K562 (cell line): ENCODE data around the gene FIGNL1. TPM values are rescaled to one million over a fixed set of nuclear protein-coding genes. Genes with fewer than 3 reads are reported as not detected.

Source experiments
- CHD4 ChIP-seq: fragments of 200-600 bp; sonication (generic); IDR thresholded peaks from 3 replicates; pipeline ENCODE4 v1.6.1; 2012; ENCODE audit warnings: low read depth, mild to moderate bottlenecking, mixed read lengths, low read length, inconsistent platforms; ENCODE audit not compliant: insufficient read depth, insufficient replicate concordance, poor library complexity, severe bottlenecking
- ERF ChIP-seq: fragments of 450-650 bp; formaldehyde crosslinking; IDR thresholded peaks from 2 replicates; pipeline ENCODE4 v1.4.0; 2020; ENCODE audit warnings: mild to moderate bottlenecking, mixed read lengths
- ETV5 ChIP-seq: sonication (generic); formaldehyde crosslinking; IDR thresholded peaks from 2 replicates; pipeline ENCODE4 v1.4.0; 2020; ENCODE audit warnings: low read depth, mild to moderate bottlenecking, missing genetic modification reagents
- HDAC8 ChIP-seq: fragments of 450-650 bp; IDR thresholded peaks from 2 replicates; pipeline ENCODE4 v1.6.1; 2016; ENCODE audit warnings: mild to moderate bottlenecking, missing genetic modification characterization, moderate library complexity, missing compliant biosample characterization
- HLTF ChIP-seq: fragments of 450-650 bp; IDR thresholded peaks from 2 replicates; pipeline ENCODE4 v1.6.1; 2016
- NFXL1 ChIP-seq: fragments of 450-650 bp; formaldehyde crosslinking; IDR thresholded peaks from 2 replicates; pipeline ENCODE4 v1.4.0; 2021; ENCODE audit warnings: mild to moderate bottlenecking
- PRMT5 ChIP-seq: sonication (generic); formaldehyde crosslinking; IDR thresholded peaks from 2 replicates; pipeline ENCODE4 v1.5.0; 2020; ENCODE audit warnings: missing genetic modification reagents
- SMAD2 ChIP-seq: fragments of 150-350 bp; IDR thresholded peaks from 2 replicates; pipeline ENCODE4 v1.6.1; 2014; ENCODE audit warnings: low read depth, mild to moderate bottlenecking, low read length
- SMARCE1 ChIP-seq: fragments of 450-650 bp; IDR thresholded peaks from 2 replicates; pipeline ENCODE4 v1.7.1; 2016; ENCODE audit warnings: mild to moderate bottlenecking
- SNIP1 ChIP-seq: fragments of 450-650 bp; IDR thresholded peaks from 2 replicates; pipeline ENCODE4 v1.7.1; 2017; ENCODE audit warnings: low read depth, mild to moderate bottlenecking
- TCF7 ChIP-seq: sonication (generic); IDR thresholded peaks from 2 replicates; pipeline ENCODE4 v1.6.1; 2016; ENCODE audit warnings: antibody characterized with exemption, borderline replicate concordance
- TCF7L2 ChIP-seq: fragments of 150-350 bp; IDR thresholded peaks from 2 replicates; pipeline ENCODE4 v1.6.1; 2016; ENCODE audit warnings: low read depth, mild to moderate bottlenecking, low read length, moderate library complexity
- TCFL5 ChIP-seq: fragments of 250-450 bp; sonication (Bioruptor Pico); conservative IDR thresholded peaks from 2 replicates; pipeline ENCODE4 v1.6.1; 2021; ENCODE audit warnings: mild to moderate bottlenecking, moderate library complexity, matching md5 sums
- ZNF3 ChIP-seq: fragments of 250-450 bp; sonication (Bioruptor Pico); IDR thresholded peaks from 2 replicates; pipeline ENCODE4 v1.5.0; 2021; ENCODE audit warnings: mild to moderate bottlenecking, moderate library complexity
- ZNF445 ChIP-seq: fragments of 250-450 bp; sonication (Bioruptor Pico); IDR thresholded peaks from 2 replicates; pipeline ENCODE4 v1.4.0; 2020; ENCODE audit warnings: low read depth, mild to moderate bottlenecking, moderate library complexity
- polyA plus RNA-seq, 8 experiments: library from polyadenylated mRNA; depleted of rRNA in 4 of 8; stranded (reverse) in 5 of 8; unstranded in 3 of 8; fragments of >200 nt; fragmentation: Nextera tagmentation in 2 of 8; fragmentation: Illumina TruSeq in 1 of 8; extraction: Ambion mirVana in 2 of 8; extraction: Trizol in 1 of 8; gene quantifications; 2 replicates each; pipeline versions ENCODE4 v1.2.1 to v1.2.3, GENCODE V29; 2011 to 2014; ENCODE audit warnings: inconsistent platforms in 1 of 8, missing spikeins in 1 of 8
- total RNA-seq, 7 experiments: library from RNA; depleted of rRNA in 6 of 7; stranded (reverse); fragments of >200 nt in 6 of 7; fragmentation: Illumina TruSeq in 2 of 7; extraction: Trizol in 2 of 7; gene quantifications; 2 replicates each; pipeline versions ENCODE4 v1.2.1 to v1.2.3, GENCODE V29; 2011 to 2021; ENCODE audit warnings: low replicate concordance in 1 of 7
- TF ChIP-seq, protein P1 (sequence below): fragments of 450-650 bp; IDR thresholded peaks from 2 replicates; pipeline ENCODE4 v1.6.1; 2016; ENCODE audit warnings: missing biosample characterization, missing genetic modification characterization
- TF ChIP-seq, protein P2 (sequence below): fragments of 250-450 bp; sonication (Bioruptor Pico); IDR thresholded peaks from 2 replicates; pipeline ENCODE4 v1.8.0; 2022; ENCODE audit warnings: moderate library complexity, mild to moderate bottlenecking, inconsistent platforms
- TF ChIP-seq, protein P3 (sequence below): fragments of 450-650 bp; IDR thresholded peaks from 2 replicates; pipeline ENCODE4 v1.6.1; 2018; ENCODE audit warnings: mild to moderate bottlenecking, low read depth; ENCODE audit not compliant: partially characterized antibody
- TF ChIP-seq, protein P4 (sequence below): fragments of 250-450 bp; sonication (Bioruptor Pico); IDR thresholded peaks from 2 replicates; pipeline ENCODE4 v1.4.0; 2020; ENCODE audit warnings: mild to moderate bottlenecking, moderate library complexity, borderline replicate concordance
- TF ChIP-seq, protein P5 (sequence below): IDR thresholded peaks from 2 replicates; pipeline ENCODE4 v1.6.1; 2016; ENCODE audit warnings: missing genetic modification characterization, missing compliant biosample characterization

The FIGNL1 gene
- total and polyA plus RNA-seq, 9 of the 15 experiments (the other 6 are each of a cell fraction or from before 2014, with no cell fraction given) = 15.5 to 48.3 (median 27.6) TPM

DNA sequence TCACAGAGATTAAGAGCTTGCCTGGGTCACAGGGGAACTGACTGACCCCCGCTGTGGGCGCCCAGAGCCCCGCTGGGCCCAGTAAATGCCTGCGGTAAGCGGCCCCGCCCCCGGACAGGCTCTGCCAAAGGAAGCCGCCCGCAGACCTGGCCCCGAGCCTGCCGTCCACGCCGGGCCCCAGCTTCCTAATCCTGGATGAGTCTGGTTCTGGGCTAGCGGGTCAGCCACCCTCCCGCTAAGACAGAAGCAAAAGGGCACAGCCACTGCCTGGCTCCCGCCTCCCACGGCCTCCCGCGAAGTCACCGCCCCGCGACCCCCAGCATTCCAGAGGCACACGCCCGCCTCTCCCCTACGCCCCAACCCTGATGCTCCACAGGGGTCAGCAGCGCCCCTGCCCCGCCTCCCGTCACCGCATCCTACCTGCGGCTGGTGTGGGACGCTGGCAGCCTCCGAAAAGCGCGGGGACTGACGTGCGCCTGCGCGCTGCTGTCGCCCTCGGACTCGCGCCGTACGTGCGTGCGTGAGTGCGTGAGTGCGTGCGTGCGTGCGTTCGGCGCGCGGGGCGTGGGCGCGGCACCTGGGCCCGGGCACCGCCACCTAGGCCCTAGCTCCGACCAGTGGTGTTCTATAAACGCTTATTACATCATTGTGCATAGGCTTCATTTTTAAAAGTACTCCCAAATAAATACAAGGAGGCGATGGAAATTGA is at the start of gene FIGNL1 (continued):
- TF ChIP-seq, protein P1, sequence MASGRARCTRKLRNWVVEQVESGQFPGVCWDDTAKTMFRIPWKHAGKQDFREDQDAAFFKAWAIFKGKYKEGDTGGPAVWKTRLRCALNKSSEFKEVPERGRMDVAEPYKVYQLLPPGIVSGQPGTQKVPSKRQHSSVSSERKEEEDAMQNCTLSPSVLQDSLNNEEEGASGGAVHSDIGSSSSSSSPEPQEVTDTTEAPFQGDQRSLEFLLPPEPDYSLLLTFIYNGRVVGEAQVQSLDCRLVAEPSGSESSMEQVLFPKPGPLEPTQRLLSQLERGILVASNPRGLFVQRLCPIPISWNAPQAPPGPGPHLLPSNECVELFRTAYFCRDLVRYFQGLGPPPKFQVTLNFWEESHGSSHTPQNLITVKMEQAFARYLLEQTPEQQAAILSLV (tag) = no peak
- TF ChIP-seq CHD4 = no peak
- TF ChIP-seq, protein P2, sequence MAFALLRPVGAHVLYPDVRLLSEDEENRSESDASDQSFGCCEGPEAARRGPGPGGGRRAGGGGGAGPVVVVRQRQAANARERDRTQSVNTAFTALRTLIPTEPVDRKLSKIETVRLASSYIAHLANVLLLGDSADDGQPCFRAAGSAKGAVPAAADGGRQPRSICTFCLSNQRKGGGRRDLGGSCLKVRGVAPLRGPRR (CRISPR knock-in tag) = no peak
- TF ChIP-seq, protein P3, sequence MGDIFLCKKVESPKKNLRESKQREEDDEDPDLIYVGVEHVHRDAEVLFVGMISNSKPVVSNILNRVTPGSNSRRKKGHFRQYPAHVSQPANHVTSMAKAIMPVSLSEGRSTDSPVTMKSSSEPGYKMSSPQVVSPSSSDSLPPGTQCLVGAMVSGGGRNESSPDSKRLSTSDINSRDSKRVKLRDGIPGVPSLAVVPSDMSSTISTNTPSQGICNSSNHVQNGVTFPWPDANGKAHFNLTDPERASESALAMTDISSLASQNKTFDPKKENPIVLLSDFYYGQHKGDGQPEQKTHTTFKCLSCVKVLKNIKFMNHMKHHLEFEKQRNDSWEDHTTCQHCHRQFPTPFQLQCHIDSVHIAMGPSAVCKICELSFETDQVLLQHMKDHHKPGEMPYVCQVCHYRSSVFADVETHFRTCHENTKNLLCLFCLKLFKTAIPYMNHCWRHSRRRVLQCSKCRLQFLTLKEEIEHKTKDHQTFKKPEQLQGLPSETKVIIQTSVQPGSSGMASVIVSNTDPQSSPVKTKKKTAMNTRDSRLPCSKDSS = no peak
- no peak for TF ChIP-seq TCF7
- TF ChIP-seq ETV5 (CRISPR knock-in tag) = no peak
- TF ChIP-seq, protein P4, sequence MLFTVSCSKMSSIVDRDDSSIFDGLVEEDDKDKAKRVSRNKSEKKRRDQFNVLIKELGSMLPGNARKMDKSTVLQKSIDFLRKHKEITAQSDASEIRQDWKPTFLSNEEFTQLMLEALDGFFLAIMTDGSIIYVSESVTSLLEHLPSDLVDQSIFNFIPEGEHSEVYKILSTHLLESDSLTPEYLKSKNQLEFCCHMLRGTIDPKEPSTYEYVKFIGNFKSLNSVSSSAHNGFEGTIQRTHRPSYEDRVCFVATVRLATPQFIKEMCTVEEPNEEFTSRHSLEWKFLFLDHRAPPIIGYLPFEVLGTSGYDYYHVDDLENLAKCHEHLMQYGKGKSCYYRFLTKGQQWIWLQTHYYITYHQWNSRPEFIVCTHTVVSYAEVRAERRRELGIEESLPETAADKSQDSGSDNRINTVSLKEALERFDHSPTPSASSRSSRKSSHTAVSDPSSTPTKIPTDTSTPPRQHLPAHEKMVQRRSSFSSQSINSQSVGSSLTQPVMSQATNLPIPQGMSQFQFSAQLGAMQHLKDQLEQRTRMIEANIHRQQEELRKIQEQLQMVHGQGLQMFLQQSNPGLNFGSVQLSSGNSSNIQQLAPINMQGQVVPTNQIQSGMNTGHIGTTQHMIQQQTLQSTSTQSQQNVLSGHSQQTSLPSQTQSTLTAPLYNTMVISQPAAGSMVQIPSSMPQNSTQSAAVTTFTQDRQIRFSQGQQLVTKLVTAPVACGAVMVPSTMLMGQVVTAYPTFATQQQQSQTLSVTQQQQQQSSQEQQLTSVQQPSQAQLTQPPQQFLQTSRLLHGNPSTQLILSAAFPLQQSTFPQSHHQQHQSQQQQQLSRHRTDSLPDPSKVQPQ (CRISPR knock-in tag) = no peak
- TF ChIP-seq ERF (CRISPR knock-in tag) = no peak
- no peak for TF ChIP-seq HDAC8
- TF ChIP-seq HLTF = no peak
- TF ChIP-seq ZNF3 = no peak
- TF ChIP-seq TCFL5 (CRISPR knock-in tag) = no peak
- TF ChIP-seq, protein P5, sequence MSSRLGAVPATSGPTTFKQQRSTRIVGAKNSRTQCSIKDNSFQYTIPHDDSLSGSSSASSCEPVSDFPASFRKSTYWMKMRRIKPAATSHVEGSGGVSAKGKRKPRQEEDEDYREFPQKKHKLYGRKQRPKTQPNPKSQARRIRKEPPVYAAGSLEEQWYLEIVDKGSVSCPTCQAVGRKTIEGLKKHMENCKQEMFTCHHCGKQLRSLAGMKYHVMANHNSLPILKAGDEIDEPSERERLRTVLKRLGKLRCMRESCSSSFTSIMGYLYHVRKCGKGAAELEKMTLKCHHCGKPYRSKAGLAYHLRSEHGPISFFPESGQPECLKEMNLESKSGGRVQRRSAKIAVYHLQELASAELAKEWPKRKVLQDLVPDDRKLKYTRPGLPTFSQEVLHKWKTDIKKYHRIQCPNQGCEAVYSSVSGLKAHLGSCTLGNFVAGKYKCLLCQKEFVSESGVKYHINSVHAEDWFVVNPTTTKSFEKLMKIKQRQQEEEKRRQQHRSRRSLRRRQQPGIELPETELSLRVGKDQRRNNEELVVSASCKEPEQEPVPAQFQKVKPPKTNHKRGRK = no peak
- TF ChIP-seq SNIP1 = no peak
- no peak for TF ChIP-seq ZNF445 (CRISPR knock-in tag)
- TF ChIP-seq NFXL1 = no peak
- no peak for TF ChIP-seq SMARCE1
- no peak for TF ChIP-seq TCF7L2
- no peak for TF ChIP-seq PRMT5
- TF ChIP-seq SMAD2 = no peak
